HepG2 (cell line): ENCODE measurements around the gene NREP. TPM values are rescaled to one million over a fixed set of nuclear protein-coding genes. Genes with fewer than 3 reads are reported as not detected.

ENCODE experiments used
- DPF2 ChIP-seq: sonication (generic); formaldehyde crosslinking; IDR thresholded peaks from 2 replicates; pipeline ENCODE4 v1.4.0; 2020; ENCODE audit warnings: mild to moderate bottlenecking, low read depth, missing genetic modification reagents, borderline replicate concordance
- EED ChIP-seq: sonication (generic); formaldehyde crosslinking; IDR thresholded peaks from 2 replicates; pipeline ENCODE4 v1.5.0; 2020; ENCODE audit warnings: mild to moderate bottlenecking, missing genetic modification reagents
- MIER3 ChIP-seq: IDR thresholded peaks from 2 replicates; pipeline ENCODE4 v1.6.1; 2016; ENCODE audit warnings: missing compliant biosample characterization, borderline replicate concordance
- POLR2G ChIP-seq: fragments of 200-400 bp; formaldehyde crosslinking; IDR thresholded peaks from 2 replicates; pipeline ENCODE4 v1.6.1; 2018; ENCODE audit warnings: mild to moderate bottlenecking, low read depth, low read length, moderate library complexity
- SMARCC2 ChIP-seq: fragments of 450-650 bp; IDR thresholded peaks from 2 replicates; pipeline ENCODE4 v1.6.1; 2017; ENCODE audit warnings: antibody characterized with exemption, mild to moderate bottlenecking
- ZNF446 ChIP-seq: sonication (generic); formaldehyde crosslinking; IDR thresholded peaks from 2 replicates; pipeline ENCODE4 v1.5.0; 2020; ENCODE audit warnings: mild to moderate bottlenecking, missing genetic modification reagents
- ZNF724P ChIP-seq: sonication (generic); formaldehyde crosslinking; IDR thresholded peaks from 2 replicates; pipeline ENCODE4 v1.8.0; 2022; ENCODE audit warnings: missing genetic modification reagents, borderline replicate concordance
- ZNF768 ChIP-seq: sonication (generic); formaldehyde crosslinking; IDR thresholded peaks from 2 replicates; pipeline ENCODE4 v1.4.0; 2020; ENCODE audit warnings: missing genetic modification reagents
- polyA plus RNA-seq, 8 experiments: library from polyadenylated mRNA; depleted of rRNA in 3 of 8; stranded (reverse) in 7 of 8; unstranded in 1 of 8; fragments of >200 nt; fragmentation: Illumina TruSeq in 4 of 8; extraction: Trizol in 4 of 8; gene quantifications; 2 replicates each; pipeline versions ENCODE4 v1.2.1 to v1.2.3, GENCODE V29; 2011 to 2016; ENCODE audit warnings: low read depth in 4 of 8, missing spikeins in 1 of 8, mixed read lengths in 1 of 8; ENCODE audit not compliant: insufficient read depth in 1 of 8
- total RNA-seq, 5 experiments: library from RNA; depleted of rRNA; stranded (reverse); fragments of >200 nt; fragmentation: Illumina TruSeq; extraction: Trizol; gene quantifications; 2 replicates each; pipeline ENCODE4 v1.2.3, GENCODE V29; 2016; ENCODE audit warnings: low read depth in 1 of 5
- TF ChIP-seq, protein P1 (sequence below): sonication (generic); formaldehyde crosslinking; IDR thresholded peaks from 2 replicates; pipeline ENCODE4 v1.4.0; 2020; ENCODE audit warnings: missing genetic modification reagents
- TF ChIP-seq, protein P2 (sequence below): sonication (generic); formaldehyde crosslinking; IDR thresholded peaks from 2 replicates; pipeline ENCODE4 v1.4.0; 2020; ENCODE audit warnings: missing genetic modification reagents, borderline replicate concordance
- TF ChIP-seq, protein P3 (sequence below): sonication (generic); formaldehyde crosslinking; IDR thresholded peaks from 2 replicates; pipeline ENCODE4 v1.8.1; 2023; ENCODE audit warnings: mild to moderate bottlenecking, missing genetic modification reagents
- TF ChIP-seq, protein P4 (sequence below): sonication (generic); formaldehyde crosslinking; IDR thresholded peaks from 2 replicates; pipeline ENCODE4 v1.8.1; 2023; ENCODE audit warnings: mild to moderate bottlenecking, moderate library complexity, missing genetic modification reagents
- TF ChIP-seq, protein P5 (sequence below): sonication (generic); IDR thresholded peaks from 2 replicates; pipeline ENCODE4 v1.6.1; 2016; ENCODE audit warnings: low read depth, borderline replicate concordance
- TF ChIP-seq, protein P6 (sequence below): sonication (generic); formaldehyde crosslinking; IDR thresholded peaks from 2 replicates; pipeline ENCODE4 v1.5.1; 2020; ENCODE audit warnings: missing genetic modification reagents, mild to moderate bottlenecking, borderline replicate concordance

The NREP gene
- total and polyA plus RNA-seq, 2 of the 13 experiments (the other 11 are each of a cell fraction or from before 2014, with no cell fraction given), result 40.5 to 102 TPM

DNA sequence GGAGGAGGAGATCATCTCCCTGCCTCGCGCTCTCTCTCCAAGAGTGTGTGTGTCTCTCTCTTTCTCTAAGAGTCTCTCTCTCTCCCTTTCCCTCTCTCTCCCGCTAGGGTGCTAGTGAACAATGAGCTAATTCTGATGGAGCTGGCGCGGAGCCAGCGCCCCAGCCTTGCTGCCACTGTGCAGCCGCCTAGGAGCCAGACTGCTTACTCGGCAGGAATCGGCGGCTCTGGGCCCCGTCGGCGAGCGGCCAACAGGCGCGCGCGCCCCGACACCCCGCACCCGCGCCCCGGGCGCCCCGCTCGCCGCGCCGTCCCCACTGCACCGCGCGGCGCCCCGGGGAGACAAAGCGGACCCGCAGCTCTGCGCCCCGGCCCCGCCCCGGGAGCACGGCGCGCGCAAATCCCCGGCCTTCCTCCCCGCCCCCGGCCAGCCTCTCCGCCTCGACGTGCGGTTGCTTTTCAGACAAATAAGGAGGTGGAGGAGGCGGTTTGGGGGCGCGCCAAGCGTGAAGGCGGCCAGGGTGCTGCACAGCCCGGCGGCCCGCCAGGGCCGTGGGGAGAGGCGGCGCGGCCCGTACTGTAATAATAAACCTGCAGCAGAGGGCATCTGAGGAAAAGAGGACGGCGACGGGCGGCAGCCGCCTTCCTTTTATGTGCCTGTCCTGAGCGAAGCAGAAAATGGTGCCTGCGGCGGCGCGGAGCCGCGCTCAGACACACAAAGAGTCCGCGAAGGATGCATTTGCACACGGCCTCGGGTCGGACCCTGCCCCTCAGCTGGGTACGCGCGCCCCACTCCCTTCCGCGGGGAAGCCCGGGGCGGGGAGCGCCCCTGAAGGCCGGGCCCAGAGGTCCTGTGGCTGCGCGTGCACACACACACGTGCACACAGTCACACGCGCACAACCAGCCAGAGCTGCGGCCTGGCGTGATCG, 625 bp upstream of the NREP start (continued):
- TF ChIP-seq EED (CRISPR knock-in tag) (peak; percentile 80), ZNF724P (CRISPR knock-in tag) (no peak), ZNF768 (no peak), ZNF446 (no peak), MIER3 (CRISPR knock-in tag) (no peak), POLR2G (peak; percentile 81), DPF2 (peak; percentile 19; the same call in 1 of the 2 replicates), SMARCC2 (no peak)
- TF ChIP-seq, protein P1, sequence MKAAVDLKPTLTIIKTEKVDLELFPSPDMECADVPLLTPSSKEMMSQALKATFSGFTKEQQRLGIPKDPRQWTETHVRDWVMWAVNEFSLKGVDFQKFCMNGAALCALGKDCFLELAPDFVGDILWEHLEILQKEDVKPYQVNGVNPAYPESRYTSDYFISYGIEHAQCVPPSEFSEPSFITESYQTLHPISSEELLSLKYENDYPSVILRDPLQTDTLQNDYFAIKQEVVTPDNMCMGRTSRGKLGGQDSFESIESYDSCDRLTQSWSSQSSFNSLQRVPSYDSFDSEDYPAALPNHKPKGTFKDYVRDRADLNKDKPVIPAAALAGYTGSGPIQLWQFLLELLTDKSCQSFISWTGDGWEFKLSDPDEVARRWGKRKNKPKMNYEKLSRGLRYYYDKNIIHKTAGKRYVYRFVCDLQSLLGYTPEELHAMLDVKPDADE (CRISPR knock-in tag), result no peak
- TF ChIP-seq, protein P2, sequence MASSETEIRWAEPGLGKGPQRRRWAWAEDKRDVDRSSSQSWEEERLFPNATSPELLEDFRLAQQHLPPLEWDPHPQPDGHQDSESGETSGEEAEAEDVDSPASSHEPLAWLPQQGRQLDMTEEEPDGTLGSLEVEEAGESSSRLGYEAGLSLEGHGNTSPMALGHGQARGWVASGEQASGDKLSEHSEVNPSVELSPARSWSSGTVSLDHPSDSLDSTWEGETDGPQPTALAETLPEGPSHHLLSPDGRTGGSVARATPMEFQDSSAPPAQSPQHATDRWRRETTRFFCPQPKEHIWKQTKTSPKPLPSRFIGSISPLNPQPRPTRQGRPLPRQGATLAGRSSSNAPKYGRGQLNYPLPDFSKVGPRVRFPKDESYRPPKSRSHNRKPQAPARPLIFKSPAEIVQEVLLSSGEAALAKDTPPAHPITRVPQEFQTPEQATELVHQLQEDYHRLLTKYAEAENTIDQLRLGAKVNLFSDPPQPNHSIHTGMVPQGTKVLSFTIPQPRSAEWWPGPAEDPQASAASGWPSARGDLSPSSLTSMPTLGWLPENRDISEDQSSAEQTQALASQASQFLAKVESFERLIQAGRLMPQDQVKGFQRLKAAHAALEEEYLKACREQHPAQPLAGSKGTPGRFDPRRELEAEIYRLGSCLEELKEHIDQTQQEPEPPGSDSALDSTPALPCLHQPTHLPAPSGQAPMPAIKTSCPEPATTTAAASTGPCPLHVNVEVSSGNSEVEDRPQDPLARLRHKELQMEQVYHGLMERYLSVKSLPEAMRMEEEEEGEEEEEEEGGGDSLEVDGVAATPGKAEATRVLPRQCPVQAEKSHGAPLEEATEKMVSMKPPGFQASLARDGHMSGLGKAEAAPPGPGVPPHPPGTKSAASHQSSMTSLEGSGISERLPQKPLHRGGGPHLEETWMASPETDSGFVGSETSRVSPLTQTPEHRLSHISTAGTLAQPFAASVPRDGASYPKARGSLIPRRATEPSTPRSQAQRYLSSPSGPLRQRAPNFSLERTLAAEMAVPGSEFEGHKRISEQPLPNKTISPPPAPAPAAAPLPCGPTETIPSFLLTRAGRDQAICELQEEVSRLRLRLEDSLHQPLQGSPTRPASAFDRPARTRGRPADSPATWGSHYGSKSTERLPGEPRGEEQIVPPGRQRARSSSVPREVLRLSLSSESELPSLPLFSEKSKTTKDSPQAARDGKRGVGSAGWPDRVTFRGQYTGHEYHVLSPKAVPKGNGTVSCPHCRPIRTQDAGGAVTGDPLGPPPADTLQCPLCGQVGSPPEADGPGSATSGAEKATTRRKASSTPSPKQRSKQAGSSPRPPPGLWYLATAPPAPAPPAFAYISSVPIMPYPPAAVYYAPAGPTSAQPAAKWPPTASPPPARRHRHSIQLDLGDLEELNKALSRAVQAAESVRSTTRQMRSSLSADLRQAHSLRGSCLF, result no peak
- TF ChIP-seq, protein P3, sequence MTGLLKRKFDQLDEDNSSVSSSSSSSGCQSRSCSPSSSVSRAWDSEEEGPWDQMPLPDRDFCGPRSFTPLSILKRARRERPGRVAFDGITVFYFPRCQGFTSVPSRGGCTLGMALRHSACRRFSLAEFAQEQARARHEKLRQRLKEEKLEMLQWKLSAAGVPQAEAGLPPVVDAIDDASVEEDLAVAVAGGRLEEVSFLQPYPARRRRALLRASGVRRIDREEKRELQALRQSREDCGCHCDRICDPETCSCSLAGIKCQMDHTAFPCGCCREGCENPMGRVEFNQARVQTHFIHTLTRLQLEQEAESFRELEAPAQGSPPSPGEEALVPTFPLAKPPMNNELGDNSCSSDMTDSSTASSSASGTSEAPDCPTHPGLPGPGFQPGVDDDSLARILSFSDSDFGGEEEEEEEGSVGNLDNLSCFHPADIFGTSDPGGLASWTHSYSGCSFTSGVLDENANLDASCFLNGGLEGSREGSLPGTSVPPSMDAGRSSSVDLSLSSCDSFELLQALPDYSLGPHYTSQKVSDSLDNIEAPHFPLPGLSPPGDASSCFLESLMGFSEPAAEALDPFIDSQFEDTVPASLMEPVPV, result no peak
- TF ChIP-seq, protein P4, sequence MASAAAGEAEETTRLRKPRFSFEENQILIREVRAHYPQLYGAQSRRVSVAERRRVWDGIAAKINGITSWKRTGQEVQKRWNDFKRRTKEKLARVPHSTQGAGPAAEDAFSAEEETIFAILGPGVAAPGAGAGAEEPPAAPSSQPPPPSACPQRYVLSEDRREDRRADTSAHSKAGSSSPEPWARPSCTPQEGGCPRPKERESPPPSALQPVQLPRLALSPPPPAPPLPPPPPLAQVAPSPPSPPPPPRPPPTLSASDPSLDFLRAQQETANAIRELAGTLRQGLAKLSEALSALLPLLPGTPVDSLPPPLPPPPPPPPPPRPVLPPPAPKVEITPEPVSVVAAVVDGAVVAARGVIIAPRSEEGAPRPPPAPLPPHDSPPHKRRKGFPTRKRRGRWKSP, result peak; percentile 64
- TF ChIP-seq, protein P5, sequence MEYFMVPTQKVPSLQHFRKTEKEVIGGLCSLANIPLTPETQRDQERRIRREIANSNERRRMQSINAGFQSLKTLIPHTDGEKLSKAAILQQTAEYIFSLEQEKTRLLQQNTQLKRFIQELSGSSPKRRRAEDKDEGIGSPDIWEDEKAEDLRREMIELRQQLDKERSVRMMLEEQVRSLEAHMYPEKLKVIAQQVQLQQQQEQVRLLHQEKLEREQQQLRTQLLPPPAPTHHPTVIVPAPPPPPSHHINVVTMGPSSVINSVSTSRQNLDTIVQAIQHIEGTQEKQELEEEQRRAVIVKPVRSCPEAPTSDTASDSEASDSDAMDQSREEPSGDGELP, result peak; percentile 80; the same call in 1 of the 2 replicates
- TF ChIP-seq, protein P6, sequence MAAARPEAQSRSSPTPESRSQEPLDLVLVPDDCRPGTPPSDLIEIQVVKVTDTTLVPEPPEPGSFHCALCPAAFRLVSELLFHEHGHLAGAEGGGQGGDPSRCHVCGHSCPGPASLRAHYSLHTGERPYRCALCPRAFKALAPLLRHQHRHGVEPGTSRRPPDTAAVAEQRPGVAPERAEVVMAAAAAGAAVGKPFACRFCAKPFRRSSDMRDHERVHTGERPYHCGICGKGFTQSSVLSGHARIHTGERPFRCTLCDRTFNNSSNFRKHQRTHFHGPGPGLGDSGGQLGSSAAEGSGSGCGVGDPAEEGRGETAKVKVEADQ (CRISPR knock-in tag), result no peak
